Muscle of leg (tissue), 11 donors: ENCODE measurements around the gene FSTL4. TPM values are rescaled to one million over a fixed set of nuclear protein-coding genes. Genes with fewer than 3 reads are reported as not detected.

Experiments
- DNase-seq: peaks from one replicate; pipeline ENCODE4 v3.0.0; 2013
- H3K27ac ChIP-seq: one replicate; pipeline ENCODE4 v1.5.1; 2013; ENCODE audit warnings: mild to moderate bottlenecking, low read length, control low read depth
- H3K27me3 ChIP-seq: one replicate; pipeline ENCODE4 v1.6.1; 2013; ENCODE audit warnings: low read length; ENCODE audit not compliant: control insufficient read depth, insufficient read depth
- H3K36me3 ChIP-seq: one replicate; pipeline ENCODE4 v1.6.1; 2013; ENCODE audit warnings: low read length; ENCODE audit not compliant: control insufficient read depth, insufficient read depth
- H3K4me1 ChIP-seq: one replicate; pipeline ENCODE4 v1.6.1; 2013; ENCODE audit warnings: low read length; ENCODE audit not compliant: control insufficient read depth, insufficient read depth
- H3K4me3 ChIP-seq: one replicate; pipeline ENCODE4 v1.5.1; 2013; ENCODE audit warnings: low read length, control low read depth
- H3K9me3 ChIP-seq: replicated peaks from 2 replicates; pipeline ENCODE4 v1.6.1; 2013; ENCODE audit warnings: low read depth, low read length; ENCODE audit not compliant: control insufficient read depth
- WGBS: methylation state at CpG from one replicate; pipeline ENCODE4 v1.1.5; 2013; ENCODE audit warnings: missing lambda C conversion rate; ENCODE audit not compliant: insufficient coverage; 5-methylcytosine and 5-hydroxymethylcytosine counted together
- polyA plus RNA-seq, 8 donors: library from polyadenylated mRNA; unstranded; fragments of 120-200 nt; gene quantifications; one replicate each; pipeline versions ENCODE4 v1.2.1 to v1.2.3, GENCODE V29; 2013; ENCODE audit warnings: inconsistent platforms in 1 of 8, low replicate concordance in 1 of 8; ENCODE audit not compliant: insufficient read length in 8 of 8, insufficient read depth in 1 of 8
- total RNA-seq: library from RNA; stranded (reverse); fragments of 120-200 nt; gene quantifications from one replicate; pipeline ENCODE4 v1.2.4, GENCODE V29; 2013

Gene FSTL4
- total and polyA plus RNA-seq, 9 donors, result 0.68 to 1.8 (median 1.3) TPM

GRCh38 chr5:133426264-133426663 lies 186.1 kb downstream of the FSTL4 start:
- DNase-seq, result no peak
- 75% methylated on average over 8 of the region's 9 CpGs for WGBS
- Histone ChIP-seq H3K27me3 (peaks cover 5% of the 10 kb centered on the region), H3K36me3 (no peaks in the 10 kb centered on the region), H3K4me1 (peaks cover 6% of the 10 kb centered on the region), H3K27ac (no peak overlapping the region), H3K4me3 (no peak overlapping the region), H3K9me3 (no peaks in the 10 kb centered on the region)

DNA sequence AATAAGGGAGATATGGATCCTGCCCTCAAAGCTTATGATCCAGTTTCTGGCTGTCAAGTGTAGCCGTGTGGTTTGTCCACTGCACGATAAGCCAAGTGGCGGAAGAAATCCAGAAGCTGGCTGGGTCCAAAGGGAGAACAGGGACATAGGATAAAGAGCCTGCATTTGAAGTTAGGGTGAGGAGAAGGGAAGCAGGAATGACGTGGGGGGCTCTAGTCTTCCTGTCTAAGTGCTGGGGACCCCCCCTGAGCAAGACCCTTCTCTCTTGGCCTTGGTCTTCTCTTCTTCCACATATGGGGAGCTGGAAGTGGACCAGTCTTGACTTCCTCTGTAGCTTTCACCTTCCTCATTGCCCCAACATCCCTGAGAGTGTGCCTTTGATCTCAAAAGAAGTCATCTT lies 186.6 kb downstream of the FSTL4 start:
- DNase-seq, result no peak
- H3K36me3 ChIP-seq, result no peaks in the 10 kb centered on the region
- peaks cover 6% of the 10 kb centered on the region for H3K4me1 ChIP-seq
- peaks cover 5% of the 10 kb centered on the region for H3K27me3 ChIP-seq
- H3K9me3 ChIP-seq, result no peaks in the 10 kb centered on the region
- H3K27ac ChIP-seq, result no peak overlapping the region
- WGBS, result 60% methylated on average over 1 of the region's 4 CpGs
- H3K4me3 ChIP-seq, result no peak overlapping the region

GRCh38 chr5:133425222-133425621 lies 187.1 kb downstream of the FSTL4 start:
- Histone ChIP-seq H3K4me1 (peaks cover 6% of the 10 kb centered on the region), H3K36me3 (no peaks in the 10 kb centered on the region), H3K9me3 (no peaks in the 10 kb centered on the region), H3K27me3 (peaks cover 5% of the 10 kb centered on the region), H3K27ac (no peak overlapping the region), H3K4me3 (no peak overlapping the region)
- DNase-seq, result no peak
- 58% methylated on average over 5 of the region's 5 CpGs for WGBS

- Histone ChIP-seq H3K9me3 (no peaks in the 10 kb centered on the region), H3K4me3 (no peak overlapping the region), H3K27me3 (peaks cover 5% of the 10 kb centered on the region), H3K4me1 (peaks cover 6% of the 10 kb centered on the region), H3K27ac (no peak overlapping the region), H3K36me3 (no peaks in the 10 kb centered on the region)
- peak; percentile 51 for DNase-seq
- WGBS, result 23% methylated on average over 29 of the region's 30 CpGs
Measured at GRCh38 chr5:133423618-133424282, 188.6 kb downstream of the FSTL4 start.

DNA sequence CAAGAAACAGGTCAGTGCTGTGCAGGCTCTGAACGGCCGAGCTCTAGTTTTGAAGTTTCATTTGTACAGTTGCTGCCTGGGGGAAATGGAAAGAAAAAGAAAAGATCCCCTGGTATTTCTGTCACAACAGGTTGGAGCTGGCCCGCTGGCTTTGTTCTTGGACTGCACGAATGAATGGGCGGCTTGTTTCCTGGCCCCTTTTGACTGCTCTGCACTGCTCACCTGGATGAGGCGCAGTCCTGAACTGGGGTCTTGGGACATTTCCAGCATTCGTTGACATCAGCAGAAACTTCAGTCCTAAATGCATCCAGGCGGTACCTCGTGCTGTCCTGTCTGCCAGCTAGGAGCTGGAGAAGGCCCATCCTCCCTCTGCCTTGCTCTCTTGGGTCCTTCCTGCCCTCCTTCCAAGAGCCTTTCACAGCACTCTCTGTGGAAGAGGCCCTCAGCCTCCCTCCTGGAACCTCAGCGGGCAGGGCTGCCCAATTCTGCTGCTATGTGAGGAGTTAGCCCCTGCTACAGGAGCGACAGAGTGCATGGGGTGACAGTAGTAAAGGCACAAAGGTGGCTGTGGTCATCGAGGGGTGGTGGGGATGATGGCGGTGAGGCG lies 189.2 kb downstream of the FSTL4 start:
- H3K4me1 ChIP-seq, result peaks cover 6% of the 10 kb centered on the region
- 73% methylated on average over 14 of the region's 14 CpGs for WGBS

GRCh38 chr5:133421806-133422205 lies 190.5 kb downstream of the FSTL4 start:
- no peaks in the 10 kb centered on the region for H3K36me3 ChIP-seq
- H3K4me3 ChIP-seq, result no peak overlapping the region
- 73% methylated on average over 4 of the region's 5 CpGs for WGBS
- peaks cover 4% of the 10 kb centered on the region for H3K27me3 ChIP-seq
- H3K4me1 ChIP-seq, result peaks cover 6% of the 10 kb centered on the region
- no peaks in the 10 kb centered on the region for H3K9me3 ChIP-seq
- H3K27ac ChIP-seq, result no peak overlapping the region
- no peak for DNase-seq

More for the DNA sequence above, 189.2 kb downstream of the FSTL4 start:
- Histone ChIP-seq H3K36me3 (no peaks in the 10 kb centered on the region), H3K4me3 (no peak overlapping the region), H3K9me3 (no peaks in the 10 kb centered on the region), H3K27me3 (peaks cover 4% of the 10 kb centered on the region), H3K27ac (no peak overlapping the region)
- no peak for DNase-seq

DNA sequence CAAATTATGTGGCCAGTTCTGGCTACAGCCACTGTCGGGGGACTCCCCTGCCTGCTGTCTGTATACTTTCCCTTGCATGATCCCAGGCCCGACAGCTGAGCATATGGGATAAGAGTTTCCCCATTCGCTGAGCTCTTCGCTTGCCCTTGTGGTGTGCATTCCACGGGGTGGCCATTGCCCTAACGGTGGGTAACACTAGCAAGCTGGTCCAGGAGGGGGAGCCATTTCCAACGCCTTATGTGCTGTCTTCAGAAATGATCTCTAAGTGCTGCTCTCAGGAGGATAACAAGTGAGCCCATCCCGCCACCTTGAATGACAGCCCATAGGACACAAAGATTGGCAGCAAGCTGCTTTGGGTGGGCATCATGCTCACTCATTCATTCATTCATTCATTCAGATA lies 190.9 kb downstream of the FSTL4 start:
- DNase-seq, result no peak
- 38% methylated on average over 6 of the region's 8 CpGs for WGBS
- H3K27me3 ChIP-seq, result peaks cover 2% of the 10 kb centered on the region
- peaks cover 6% of the 10 kb centered on the region for H3K4me1 ChIP-seq
- no peak overlapping the region for H3K27ac ChIP-seq
- H3K4me3 ChIP-seq, result no peak overlapping the region
- no peaks in the 10 kb centered on the region for H3K9me3 ChIP-seq
- H3K36me3 ChIP-seq, result no peaks in the 10 kb centered on the region

- Histone ChIP-seq H3K27ac (no peak overlapping the region), H3K36me3 (no peaks in the 10 kb centered on the region), H3K27me3 (no peaks in the 10 kb centered on the region), H3K4me3 (no peak overlapping the region), H3K9me3 (no peaks in the 10 kb centered on the region), H3K4me1 (peaks cover 6% of the 10 kb centered on the region)
- DNase-seq, result no peak
- WGBS, result 83% methylated on average over 5 of the region's 5 CpGs
Measured at GRCh38 chr5:133420440-133421301, 191.7 kb downstream of the FSTL4 start.

DNA sequence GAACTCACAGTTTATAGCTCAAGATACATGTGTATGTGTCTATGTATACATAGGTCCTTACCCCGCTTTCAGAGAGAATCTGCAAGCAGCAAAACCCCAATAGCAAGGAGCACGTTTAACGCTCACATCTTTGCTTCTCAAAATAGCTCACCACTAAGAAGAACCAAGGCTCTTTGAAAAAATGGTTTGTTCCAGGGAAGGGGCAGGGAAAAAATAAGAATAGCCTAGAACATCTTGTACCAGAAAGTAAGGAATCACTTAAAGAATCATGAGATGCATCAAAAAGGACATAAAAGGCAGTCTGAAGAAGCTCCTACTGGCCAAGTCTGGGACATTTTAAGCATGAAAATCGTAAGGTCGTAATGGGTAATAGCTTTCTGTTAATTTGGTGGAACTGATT lies 196.4 kb downstream of the FSTL4 start:
- H3K36me3 ChIP-seq, result no peaks in the 10 kb centered on the region
- no CpG with 5 or more reads among the region's 5 CpGs for WGBS
- no peaks in the 10 kb centered on the region for H3K9me3 ChIP-seq
- peaks cover under 1% of the 10 kb centered on the region for H3K27me3 ChIP-seq
- H3K4me3 ChIP-seq, result no peak overlapping the region
- no peak overlapping the region for H3K27ac ChIP-seq
- H3K4me1 ChIP-seq, result no peaks in the 10 kb centered on the region
- no peak for DNase-seq

GRCh38 chr5:133415506-133415905 lies 196.8 kb downstream of the FSTL4 start:
- no peak for DNase-seq
- H3K27me3 ChIP-seq, result peaks cover 2% of the 10 kb centered on the region
- no peaks in the 10 kb centered on the region for H3K36me3 ChIP-seq
- H3K27ac ChIP-seq, result no peak overlapping the region
- WGBS, result 80% methylated on average over 1 of the region's 5 CpGs
- H3K4me1 ChIP-seq, result no peaks in the 10 kb centered on the region
- no peaks in the 10 kb centered on the region for H3K9me3 ChIP-seq
- H3K4me3 ChIP-seq, result no peak overlapping the region
